ENCODE data around the gene SLFN5. TPM values are rescaled to one million over a fixed set of nuclear protein-coding genes. Genes with fewer than 3 reads are reported as not detected.

The SLFN5 gene
- total and polyA plus RNA-seq, 2 donors (not counting 1 experiment from before 2014, with no cell fraction given): 101 to 170 TPM

- no peaks in the 10 kb centered on the region for H4K20me1 ChIP-seq (ENCODE audit: control insufficient read depth, extremely low read depth, insufficient read depth, low read length)
- H3K9me3 ChIP-seq (ENCODE audit: control insufficient read depth, insufficient read depth, low read depth, low read length): no peaks in the 10 kb centered on the region
- no peaks in the 10 kb centered on the region for H3K36me3 ChIP-seq (ENCODE audit: control insufficient read depth, insufficient read depth, low read length)
- no peak for DNase-seq (ENCODE audit: low read depth in 2 of 2)
- H3K4me2 ChIP-seq (ENCODE audit: extremely low read depth, insufficient read depth, low read length): no peak overlapping the region
- H3K9ac ChIP-seq (ENCODE audit: insufficient read depth, low read length): no peak overlapping the region
- no peak overlapping the region for H3K4me3 ChIP-seq (replicated peaks in 1 of 4; ENCODE audit: control extremely low read depth in 1 of 4, insufficient read depth in 1 of 4, low read depth in 3 of 4, low read length in 4 of 4)
- H2AFZ ChIP-seq (ENCODE audit: low read length): no peak overlapping the region
- H3K79me2 ChIP-seq (ENCODE audit: control insufficient read depth, insufficient read depth, low read length): no peaks in the 10 kb centered on the region
- no peaks in the 10 kb centered on the region for H3K4me1 ChIP-seq (ENCODE audit: control insufficient read depth, extremely low read depth, insufficient read depth, low read length)
- TF ChIP-seq EZH2 (IDR thresholded peaks at IDR 0.05; ENCODE audit: low read length, missing control alignments) (no peak), CTCF (conservative IDR thresholded peaks at IDR 0.05 in 1 of 2, IDR thresholded peaks at IDR 0.05 in 1 of 2; ENCODE audit: low read depth in 1 of 2, low read length in 2 of 2) (no peak)
- H3K27ac ChIP-seq (ENCODE audit: insufficient read depth, low read length): no peak overlapping the region
- peaks cover under 1% of the 10 kb centered on the region for H3K27me3 ChIP-seq (ENCODE audit: control insufficient read depth, insufficient read depth, low read length)
Observed at GRCh38 chr17:35210741-35211140, 32.1 kb upstream of the SLFN5 start.

GRCh38 chr17:35212668-35213067, 30.2 kb upstream of the SLFN5 start:
- H3K4me3 ChIP-seq (replicated peaks in 1 of 4; ENCODE audit: control extremely low read depth in 1 of 4, insufficient read depth in 1 of 4, low read depth in 3 of 4, low read length in 4 of 4): no peak overlapping the region
- no peaks in the 10 kb centered on the region for H3K4me1 ChIP-seq (ENCODE audit: control insufficient read depth, extremely low read depth, insufficient read depth, low read length)
- no peak overlapping the region for H2AFZ ChIP-seq (ENCODE audit: low read length)
- no peak overlapping the region for H3K9ac ChIP-seq (ENCODE audit: insufficient read depth, low read length)
- no peak overlapping the region for H3K4me2 ChIP-seq (ENCODE audit: extremely low read depth, insufficient read depth, low read length)
- no peaks in the 10 kb centered on the region for H3K36me3 ChIP-seq (ENCODE audit: control insufficient read depth, insufficient read depth, low read length)
- no peaks in the 10 kb centered on the region for H4K20me1 ChIP-seq (ENCODE audit: control insufficient read depth, extremely low read depth, insufficient read depth, low read length)
- H3K27me3 ChIP-seq (ENCODE audit: control insufficient read depth, insufficient read depth, low read length): peaks cover 2% of the 10 kb centered on the region
- no peaks in the 10 kb centered on the region for H3K9me3 ChIP-seq (ENCODE audit: control insufficient read depth, insufficient read depth, low read depth, low read length)
- no peak for TF ChIP-seq EZH2 (IDR thresholded peaks at IDR 0.05; ENCODE audit: low read length, missing control alignments)
- no peak for TF ChIP-seq CTCF (conservative IDR thresholded peaks at IDR 0.05 in 1 of 2, IDR thresholded peaks at IDR 0.05 in 1 of 2; ENCODE audit: low read depth in 1 of 2, low read length in 2 of 2)
- no peaks in the 10 kb centered on the region for H3K79me2 ChIP-seq (ENCODE audit: control insufficient read depth, insufficient read depth, low read length)
- H3K27ac ChIP-seq (ENCODE audit: insufficient read depth, low read length): no peak overlapping the region
- DNase-seq (ENCODE audit: low read depth in 2 of 2): no peak

GRCh38 chr17:35213412-35213940, 29.4 kb upstream of the SLFN5 start:
- no peak overlapping the region for H3K4me2 ChIP-seq (ENCODE audit: extremely low read depth, insufficient read depth, low read length)
- H3K4me3 ChIP-seq (replicated peaks in 1 of 4; ENCODE audit: control extremely low read depth in 1 of 4, insufficient read depth in 1 of 4, low read depth in 3 of 4, low read length in 4 of 4): no peak overlapping the region
- H2AFZ ChIP-seq (ENCODE audit: low read length): no peak overlapping the region
- no peak overlapping the region for H3K27ac ChIP-seq (ENCODE audit: insufficient read depth, low read length)
- peaks cover 2% of the 10 kb centered on the region for H3K27me3 ChIP-seq (ENCODE audit: control insufficient read depth, insufficient read depth, low read length)
- DNase-seq (ENCODE audit: low read depth in 2 of 2): no peak
- H3K4me1 ChIP-seq (ENCODE audit: control insufficient read depth, extremely low read depth, insufficient read depth, low read length): no peaks in the 10 kb centered on the region
- no peaks in the 10 kb centered on the region for H3K79me2 ChIP-seq (ENCODE audit: control insufficient read depth, insufficient read depth, low read length)
- no peaks in the 10 kb centered on the region for H3K9me3 ChIP-seq (ENCODE audit: control insufficient read depth, insufficient read depth, low read depth, low read length)
- H3K36me3 ChIP-seq (ENCODE audit: control insufficient read depth, insufficient read depth, low read length): no peaks in the 10 kb centered on the region
- no peaks in the 10 kb centered on the region for H4K20me1 ChIP-seq (ENCODE audit: control insufficient read depth, extremely low read depth, insufficient read depth, low read length)
- TF ChIP-seq CTCF (conservative IDR thresholded peaks at IDR 0.05 in 1 of 2, IDR thresholded peaks at IDR 0.05 in 1 of 2; ENCODE audit: low read depth in 1 of 2, low read length in 2 of 2): no peak
- TF ChIP-seq EZH2 (IDR thresholded peaks at IDR 0.05; ENCODE audit: low read length, missing control alignments): no peak
- H3K9ac ChIP-seq (ENCODE audit: insufficient read depth, low read length): no peak overlapping the region
